ENCODE data around the gene NAT16.
"Not testable (repeated sequence)": the region's sequence is repeated elsewhere in the genome, so short reads cannot be mapped to it uniquely, and the experiment has no call there.

NAT16 gene

DNA sequence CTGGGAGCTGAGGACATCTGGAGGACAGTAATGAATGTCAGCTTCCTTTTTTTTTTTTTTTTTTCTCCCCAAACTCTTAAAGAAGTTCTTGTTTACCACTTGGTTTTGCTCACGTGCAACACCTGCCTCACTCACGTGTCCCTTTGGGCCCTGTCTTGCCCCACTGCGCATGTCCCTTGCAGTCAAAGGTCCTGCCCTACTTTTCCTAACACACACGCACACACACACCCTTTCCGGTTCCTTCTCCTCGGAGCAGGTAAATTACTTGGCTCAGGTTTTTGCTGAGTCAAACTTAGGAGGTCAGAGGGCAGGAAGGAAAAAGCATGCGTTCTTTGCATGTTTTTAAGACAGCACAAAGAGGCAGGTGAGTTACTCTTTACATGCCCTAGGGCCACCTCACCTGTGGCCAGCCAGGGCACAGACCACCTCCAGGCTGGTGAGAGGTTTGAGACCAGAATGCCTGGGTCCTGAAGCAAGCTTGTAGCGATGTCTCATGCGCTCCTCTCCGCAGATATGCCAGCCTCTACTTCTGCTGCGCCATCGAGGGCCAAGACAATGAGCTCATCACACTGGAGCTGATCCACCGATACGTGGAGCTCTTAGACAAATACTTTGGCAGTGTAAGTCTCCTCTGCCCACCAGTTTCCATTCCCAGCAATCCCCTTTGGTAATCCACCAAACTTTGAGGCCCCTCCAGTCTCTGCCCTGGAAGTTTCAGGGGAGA, 23.1 kb downstream of the NAT16 start:
- no peak for DNase-seq

DNA sequence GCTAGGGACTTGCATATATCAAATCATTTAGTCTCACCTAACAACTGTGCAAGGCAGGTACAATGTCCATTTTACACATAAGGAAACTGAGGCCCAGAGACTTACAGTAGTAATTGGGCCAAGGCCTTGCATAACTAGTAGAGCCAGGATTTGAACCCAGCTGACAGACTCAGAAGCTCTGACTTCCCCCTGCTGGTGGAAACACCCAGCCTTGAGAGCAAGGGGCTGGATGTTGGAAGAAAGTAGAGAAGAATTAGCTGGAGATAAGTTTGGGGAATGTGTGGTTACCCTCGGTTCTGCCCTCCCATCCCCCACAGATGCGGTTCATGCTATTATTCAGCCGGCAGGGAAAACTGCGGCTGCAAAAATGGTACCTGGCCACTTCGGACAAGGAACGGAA, 23.8 kb downstream of the NAT16 start:
- no peak for DNase-seq

DNA sequence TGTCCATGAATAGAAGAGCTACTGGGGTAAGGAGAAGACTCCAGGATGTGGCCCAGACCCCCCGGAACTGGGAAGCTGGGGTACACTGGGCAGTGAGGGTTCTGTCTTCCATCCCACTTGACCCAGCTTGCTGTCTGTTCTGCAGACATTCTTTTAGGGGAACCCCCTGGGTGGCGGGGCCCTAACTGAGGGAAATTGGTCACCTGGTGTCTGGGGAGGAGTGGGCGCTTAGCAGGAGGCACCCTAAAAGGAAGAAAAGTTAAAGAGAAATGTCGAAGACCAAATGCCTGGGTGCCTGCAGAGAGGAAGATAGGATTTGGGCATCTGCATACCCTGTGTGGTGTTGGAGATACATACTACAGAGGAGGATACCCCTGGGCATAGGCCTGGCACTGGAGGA, 24.8 kb downstream of the NAT16 start:
- no peak for DNase-seq

DNA sequence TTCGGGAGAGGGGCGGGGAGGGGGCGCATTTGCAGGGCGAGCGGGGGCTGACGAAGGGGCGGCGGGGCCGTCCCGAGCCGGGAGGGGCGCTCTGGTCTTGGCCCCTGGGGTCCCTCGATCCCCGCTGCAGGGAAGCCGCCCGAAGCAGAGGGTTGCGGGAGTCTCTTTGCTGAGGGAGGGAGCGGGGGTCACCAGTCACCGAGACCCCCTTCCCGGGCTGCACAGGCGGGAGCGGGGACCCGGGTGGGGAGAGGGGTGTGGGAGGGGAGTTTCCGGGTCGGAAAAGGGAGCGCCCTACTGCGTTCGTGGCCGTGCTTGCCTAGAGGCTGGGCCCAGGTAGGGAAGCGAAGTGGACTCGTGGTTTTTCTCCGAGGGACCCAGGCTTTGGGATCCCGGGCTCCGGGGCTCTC, 25.4 kb downstream of the NAT16 start:
- DNase-seq = no peak

DNA sequence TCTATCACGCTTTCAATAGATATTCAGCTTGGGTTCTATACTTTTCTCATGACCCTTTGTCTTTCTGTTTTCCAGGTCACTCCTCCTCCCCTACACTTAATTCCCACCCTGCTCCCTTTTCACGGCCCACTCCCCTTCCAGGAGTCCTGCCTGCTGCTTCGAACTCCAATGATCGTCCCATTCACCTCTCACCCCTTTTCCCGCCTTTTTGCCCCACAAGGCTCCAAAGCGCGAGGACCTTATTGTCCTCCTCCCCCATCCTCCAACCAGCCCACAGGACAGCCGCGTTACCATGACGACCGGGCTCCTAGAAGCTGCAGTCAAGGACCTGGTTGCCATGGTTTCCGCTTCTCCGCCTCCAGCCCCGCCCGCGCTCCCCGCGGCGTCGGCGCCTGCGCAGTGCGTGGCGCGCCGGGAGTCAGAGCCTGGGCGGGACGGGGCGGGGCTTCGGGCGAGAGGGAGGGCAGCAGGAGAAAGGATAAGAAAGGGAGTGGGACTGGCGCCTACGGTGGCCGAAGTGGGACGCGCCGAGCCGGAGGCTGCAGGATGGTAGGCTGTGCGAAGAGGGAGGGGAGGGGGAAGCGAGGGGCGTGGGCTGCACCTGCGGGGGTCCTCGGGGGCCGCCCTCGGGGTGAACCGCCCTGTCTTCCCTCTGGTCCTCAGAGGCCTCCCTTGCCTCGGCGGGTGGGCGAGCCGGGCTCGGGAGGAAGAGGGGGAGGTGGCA, 26.0 kb downstream of the NAT16 start, which contains the start of gene AP1S1:
TSS of gene AP1S1 (plus strand) at position 508 of the 724 bp plus-strand sequence. CDS start at position 547, 39 bp downstream.
- DNase-seq = peak; percentile 95

DNA sequence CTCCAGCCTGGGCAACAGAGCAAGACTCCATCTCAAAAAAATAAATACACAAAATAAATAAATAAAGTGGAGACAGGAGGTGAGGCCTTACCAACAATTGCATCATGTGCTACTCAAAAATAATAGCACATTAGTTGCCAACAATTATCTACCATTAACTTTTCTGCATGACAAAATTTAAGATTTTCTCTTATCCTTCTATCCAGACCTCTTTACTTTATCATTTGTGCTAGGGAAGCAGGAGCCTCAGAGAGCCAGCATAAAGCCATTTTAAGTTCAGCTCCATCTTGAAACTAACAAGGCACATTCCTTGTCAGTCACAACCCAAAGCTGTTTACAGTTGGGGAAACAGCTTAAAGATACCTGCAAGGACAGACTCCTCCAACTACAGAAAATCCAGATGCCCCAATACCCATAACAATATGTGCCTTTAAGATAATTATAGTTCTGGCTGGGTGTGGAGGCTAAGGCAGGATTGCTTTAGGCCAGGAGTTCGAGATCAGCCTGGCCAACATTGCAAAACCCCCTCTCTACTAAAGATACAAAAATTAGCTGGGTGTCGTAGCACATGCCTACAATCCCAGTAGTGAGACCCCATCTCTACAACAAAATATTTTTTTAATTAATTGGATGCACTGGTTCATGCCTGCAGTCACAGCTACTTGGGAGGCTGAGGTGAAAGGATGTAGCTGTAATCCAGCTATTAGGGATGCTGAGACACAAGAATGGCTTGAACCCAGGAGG, 28.0 kb downstream of the NAT16 start:
- DNase-seq = no peak

DNA sequence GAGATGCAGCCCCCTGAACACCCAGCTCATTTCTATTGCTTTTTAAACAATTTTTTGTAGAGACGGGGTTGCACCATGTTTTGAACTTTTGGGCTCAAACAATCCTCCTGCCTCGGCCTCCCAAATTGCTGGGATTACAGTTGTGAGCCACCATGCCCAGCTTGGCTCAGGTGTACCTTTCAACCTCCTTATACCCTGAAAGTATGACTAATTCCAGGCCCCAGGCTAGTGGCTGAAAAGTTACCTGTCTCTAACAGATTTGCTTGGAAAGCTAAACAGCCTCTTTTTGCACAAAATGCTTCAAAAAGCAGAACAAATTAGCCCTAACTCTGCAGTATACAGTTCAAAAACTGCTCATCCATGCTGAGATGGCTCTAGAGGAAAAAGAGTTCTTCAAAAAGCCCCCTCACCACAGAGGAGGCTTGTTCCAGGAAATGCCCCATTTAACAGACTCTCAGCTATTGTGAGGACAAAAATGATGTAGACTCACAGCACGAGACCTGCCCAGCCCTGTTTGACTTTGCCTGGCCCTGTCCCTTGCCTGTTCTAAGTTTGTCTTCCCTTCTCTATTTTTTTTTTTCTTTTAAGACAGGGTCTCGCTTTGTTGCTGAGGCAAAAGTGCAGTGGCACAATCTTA, 39.2 kb downstream of the NAT16 start:
- no peak for DNase-seq

DNA sequence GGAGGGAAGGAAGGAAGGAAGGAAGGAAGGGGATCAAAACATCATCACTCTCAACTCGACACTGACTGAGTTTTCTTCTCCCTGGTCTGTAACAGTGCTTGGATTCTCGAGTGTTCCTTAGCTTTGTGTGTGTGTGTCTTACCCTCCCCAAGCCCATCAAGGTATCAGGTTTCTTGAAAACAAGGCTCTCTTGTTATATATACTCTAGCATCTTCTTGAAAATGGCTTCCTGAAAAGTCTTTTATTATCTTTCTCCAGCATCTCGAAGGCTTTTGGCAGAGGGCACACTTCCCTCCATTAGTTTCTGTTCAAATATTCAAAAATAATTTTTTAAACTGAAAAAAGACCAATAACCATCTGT, 39.8 kb downstream of the NAT16 start:
- no peak for DNase-seq

DNA sequence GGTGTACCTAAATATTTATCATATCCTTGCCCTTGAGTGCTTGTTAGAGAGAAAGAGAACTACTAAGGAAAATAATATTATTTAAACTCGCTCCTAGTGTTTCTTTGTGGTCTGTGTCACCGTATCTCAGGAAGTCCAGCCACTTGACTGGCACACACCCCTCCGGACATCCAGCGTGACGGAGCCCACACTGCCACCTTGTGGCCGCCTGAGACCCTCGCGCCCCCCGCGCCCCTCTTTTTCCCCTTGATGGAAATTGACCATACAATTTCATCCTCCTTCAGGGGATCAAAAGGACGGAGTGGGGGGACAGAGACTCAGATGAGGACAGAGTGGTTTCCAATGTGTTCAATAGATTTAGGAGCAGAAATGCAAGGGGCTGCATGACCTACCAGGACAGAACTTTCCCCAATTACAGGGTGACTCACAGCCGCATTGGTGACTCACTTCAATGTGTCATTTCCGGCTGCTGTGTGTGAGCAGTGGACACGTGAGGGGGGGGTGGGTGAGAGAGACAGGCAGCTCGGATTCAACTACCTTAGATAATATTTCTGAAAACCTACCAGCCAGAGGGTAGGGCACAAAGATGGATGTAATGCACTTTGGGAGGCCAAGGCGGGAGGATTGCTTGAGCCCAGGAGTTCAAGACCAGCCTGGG, 41.8 kb downstream of the NAT16 start:
- DNase-seq = peak; percentile 46

DNA sequence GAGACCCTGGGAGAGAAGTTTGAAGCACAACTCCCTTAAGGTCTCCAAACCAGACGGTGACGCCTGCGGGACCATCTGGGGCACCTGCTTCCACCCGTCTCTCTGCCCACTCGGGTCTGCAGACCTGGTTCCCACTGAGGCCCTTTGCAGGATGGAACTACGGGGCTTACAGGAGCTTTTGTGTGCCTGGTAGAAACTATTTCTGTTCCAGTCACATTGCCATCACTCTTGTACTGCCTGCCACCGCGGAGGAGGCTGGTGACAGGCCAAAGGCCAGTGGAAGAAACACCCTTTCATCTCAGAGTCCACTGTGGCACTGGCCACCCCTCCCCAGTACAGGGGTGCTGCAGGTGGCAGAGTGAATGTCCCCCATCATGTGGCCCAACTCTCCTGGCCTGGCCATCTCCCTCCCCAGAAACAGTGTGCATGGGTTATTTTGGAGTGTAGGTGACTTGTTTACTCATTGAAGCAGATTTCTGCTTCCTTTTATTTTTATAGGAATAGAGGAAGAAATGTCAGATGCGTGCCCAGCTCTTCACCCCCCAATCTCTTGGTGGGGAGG, 42.4 kb downstream of the NAT16 start:
- DNase-seq = no peak

DNA sequence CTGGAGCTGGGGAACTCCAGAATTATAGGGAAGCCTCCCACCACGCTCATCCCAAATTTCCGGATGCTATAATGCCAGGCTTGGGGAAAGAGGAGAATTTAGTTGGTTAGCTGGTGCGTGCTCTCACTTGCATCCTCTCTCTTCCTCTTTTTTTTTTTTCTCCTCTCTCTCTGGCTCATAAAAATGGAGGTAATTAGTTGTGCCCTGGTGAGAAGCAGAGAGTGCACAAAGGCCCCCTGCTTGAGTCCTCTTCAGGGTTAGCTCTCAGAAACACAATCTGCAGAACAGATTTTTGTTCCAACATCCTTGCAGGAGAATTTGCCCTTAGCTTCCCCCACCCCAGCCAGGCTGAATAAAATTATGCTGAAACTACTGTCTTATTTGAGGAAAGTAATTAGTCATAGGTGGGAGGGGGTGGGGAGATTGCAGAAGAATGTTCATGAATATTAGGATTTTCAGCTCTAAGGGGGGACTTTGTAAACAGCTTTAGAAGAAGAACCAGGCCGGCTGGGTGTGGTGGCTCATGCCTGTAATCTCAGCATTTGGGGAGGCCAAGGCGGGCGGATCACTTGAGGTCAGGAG, 45.6 kb downstream of the NAT16 start:
- no peak for DNase-seq

DNA sequence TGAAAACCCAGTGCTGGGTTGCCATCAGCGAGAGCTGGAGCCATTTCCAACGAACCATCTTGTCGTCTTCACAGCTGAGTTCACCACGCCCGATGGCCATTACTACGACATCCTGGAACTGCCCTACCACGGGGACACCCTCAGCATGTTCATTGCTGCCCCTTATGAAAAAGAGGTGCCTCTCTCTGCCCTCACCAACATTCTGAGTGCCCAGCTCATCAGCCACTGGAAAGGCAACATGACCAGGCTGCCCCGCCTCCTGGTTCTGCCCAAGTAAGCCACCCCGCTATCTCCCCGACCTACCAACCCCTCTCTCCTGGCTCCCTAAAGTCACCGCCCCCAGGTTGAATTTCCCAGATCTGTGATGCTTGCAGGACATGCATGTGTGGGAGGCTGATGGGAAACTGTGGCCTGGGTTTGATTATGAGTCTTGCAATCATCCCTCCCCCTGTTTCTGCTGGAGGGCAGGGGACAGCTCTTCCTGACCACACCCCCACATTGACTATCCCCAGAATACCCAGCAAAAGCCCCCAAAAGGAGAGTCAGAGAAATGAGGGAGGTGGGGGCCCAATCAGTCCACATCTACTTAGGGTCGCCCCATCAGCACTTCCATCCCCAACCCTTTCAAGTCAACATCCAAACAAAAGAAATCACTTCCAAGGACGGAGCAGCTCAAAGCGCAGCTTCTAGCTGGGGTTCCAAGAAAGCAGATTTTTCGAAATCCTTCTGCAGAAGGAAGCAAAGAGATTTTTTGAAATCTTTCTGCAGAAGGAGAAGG, 46.3 kb downstream of the NAT16 start:
- DNase-seq = no peak

DNA sequence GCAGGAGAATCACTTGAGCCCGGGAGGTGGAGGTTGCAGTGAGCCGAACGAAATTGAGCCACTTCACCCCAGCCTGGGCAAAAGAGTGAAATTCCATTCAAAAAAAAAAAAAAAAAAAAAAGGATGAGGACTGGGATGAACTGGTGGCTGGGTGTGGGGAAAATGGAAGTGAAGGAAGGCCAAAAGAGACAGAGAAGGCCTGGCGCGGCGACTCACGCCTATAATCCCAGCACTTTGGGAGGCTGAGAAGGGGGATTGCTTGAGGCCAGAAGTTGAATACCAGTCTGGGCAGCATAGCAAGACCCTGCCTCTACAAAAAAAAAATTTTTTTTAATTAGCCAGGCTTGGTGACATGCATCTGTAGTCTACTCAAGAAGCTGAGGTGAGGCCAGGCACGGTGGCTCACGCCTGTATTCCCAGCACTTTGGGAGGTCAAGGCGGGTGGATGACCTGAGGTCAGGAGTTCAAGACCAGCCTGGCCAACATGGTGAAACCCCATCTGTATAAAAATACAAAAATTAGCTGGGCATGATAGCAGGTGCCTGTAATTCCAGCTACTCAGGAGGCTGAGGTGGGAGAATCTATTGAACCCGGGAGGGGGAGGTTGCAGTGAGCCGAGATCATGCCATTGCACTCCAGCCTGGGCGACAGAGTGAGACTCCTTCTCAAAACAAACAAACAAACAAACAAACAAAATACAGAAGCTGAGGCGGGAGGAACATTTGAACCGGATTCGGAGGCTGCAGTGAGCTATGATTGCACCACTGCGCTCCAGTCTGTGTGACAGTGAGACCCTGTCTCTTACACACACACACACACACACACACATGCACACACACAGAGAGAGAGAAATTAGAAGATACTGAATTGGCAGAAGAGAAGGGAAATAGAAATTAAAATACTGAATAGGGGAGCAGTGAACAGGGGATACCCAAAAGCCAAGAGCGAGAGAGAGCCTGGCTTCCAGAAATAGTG, 47.2 kb downstream of the NAT16 start:
- not testable (repeated sequence) for DNase-seq

DNA sequence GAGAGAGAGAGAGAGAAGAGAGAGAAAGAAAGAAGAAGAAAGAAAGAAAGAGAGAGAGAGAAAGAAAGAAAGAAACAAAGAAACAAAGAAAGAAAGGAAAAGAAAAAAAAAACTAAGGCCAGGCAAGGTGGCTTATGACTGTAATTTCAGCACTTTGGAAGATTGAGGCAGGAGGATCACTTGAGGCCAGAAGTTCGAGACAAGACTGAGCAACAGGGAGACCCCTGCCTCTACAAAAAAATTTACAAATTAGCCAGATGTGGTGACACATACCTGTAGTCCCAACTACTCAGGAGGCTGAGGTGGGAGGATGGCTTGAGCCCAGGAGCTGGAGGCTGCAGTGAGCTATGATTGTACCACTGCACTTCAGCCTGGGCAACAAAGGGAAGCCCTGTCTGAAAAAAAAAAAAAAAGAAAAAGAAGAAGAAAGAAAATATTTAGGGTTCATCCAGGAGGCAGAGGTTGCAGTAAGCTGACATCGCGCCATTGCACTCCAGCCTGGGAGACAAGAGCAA, 50.4 kb downstream of the NAT16 start:
- no peak for DNase-seq

DNA sequence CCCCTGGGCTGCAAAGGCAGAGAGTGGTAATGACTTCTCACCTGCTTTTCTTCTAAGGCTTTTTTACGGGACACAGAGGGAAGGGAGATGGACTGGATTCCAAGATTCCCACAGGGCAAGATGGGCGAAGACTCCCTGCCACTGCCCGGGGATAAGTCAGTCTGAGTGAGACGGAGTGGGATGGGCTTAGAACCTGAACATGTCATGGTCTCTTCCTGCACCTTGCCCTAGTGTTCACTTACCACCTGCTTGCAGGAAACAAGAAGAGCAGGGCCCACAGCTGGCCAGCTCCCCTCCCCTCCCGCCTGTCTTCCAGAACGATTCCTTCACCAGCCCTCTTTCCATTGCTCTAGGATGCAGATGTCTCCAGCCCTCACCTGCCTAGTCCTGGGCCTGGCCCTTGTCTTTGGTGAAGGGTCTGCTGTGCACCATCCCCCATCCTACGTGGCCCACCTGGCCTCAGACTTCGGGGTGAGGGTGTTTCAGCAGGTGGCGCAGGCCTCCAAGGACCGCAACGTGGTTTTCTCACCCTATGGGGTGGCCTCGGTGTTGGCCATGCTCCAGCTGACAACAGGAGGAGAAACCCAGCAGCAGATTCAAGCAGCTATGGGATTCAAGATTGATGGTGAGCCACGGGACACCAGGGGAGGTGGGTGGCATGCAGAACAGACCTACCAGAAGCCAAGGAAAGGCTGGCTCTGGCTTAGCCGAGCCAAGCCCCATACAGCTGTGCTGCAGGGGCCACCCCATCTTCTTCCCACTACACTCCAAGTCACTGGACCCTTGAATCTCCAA, 51.9 kb downstream of the NAT16 start:
- DNase-seq = no peak

DNA sequence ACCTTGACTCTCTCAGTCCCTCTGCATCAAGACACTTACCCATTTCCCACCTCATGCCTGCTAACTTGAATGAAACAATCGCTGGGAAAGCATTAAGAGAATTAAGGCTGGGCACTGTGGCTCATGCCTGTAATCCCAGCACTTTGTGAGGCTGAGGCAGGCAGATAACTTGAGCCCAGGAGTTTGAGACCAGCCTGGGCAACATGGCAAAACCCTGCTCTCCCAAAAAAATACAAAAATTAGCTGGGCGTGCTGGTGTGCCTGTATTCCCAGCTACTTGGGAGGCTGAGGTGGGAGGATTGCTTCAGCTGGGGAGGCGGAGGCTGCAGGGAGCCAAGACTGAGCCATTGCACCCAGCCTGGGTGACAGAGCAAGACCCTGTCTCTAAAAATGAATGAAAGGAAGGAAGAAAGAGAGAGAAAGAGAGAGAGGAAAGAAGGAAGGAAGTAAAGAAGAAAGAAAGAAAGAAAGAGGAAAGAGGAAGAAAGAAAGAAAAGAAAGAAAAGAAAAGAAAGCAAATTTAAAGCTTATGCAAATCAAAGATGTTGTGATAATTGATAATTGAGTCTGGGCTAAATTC, 52.5 kb downstream of the NAT16 start:
- DNase-seq = no peak

DNA sequence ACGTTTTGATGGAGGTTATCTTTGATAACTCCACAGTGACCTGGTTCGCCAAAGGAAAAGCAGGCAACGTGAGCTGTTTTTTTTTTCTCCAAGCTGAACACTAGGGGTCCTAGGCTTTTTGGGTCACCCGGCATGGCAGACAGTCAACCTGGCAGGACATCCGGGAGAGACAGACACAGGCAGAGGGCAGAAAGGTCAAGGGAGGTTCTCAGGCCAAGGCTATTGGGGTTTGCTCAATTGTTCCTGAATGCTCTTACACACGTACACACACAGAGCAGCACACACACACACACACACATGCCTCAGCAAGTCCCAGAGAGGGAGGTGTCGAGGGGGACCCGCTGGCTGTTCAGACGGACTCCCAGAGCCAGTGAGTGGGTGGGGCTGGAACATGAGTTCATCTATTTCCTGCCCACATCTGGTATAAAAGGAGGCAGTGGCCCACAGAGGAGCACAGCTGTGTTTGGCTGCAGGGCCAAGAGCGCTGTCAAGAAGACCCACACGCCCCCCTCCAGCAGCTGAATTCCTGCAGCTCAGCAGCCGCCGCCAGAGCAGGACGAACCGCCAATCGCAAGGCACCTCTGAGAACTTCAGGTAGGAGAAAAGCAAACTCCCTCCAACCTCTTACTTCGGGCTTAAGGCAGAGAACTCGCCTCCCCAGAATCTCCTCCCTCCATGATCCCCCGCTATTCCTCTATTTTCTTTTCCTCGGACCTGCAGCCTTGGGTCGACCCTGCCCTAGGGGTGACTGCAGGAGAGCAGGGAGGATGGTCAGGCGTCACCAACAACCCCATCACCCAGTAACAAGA, 53.2 kb downstream of the NAT16 start, which contains the start of gene SERPINE1:
TSS of gene SERPINE1 (plus strand) at position 454 of the 809 bp plus-strand sequence. CDS start 1,290 bp downstream, outside the sequence.
- no peak for DNase-seq
